Breast epithelium (tissue), 4 donors: ENCODE results near the gene HMGA1. TPM values are rescaled to one million over a fixed set of nuclear protein-coding genes. Genes with fewer than 3 reads are reported as not detected.

ENCODE experiments used
- DNase-seq, 2 donors: peaks; one replicate each; pipeline ENCODE4 v3.0.0-alpha.2; 2019; ENCODE audit warnings: low spot score in 2 of 2
- H3K27ac ChIP-seq, 2 donors: fragments of 200-600 bp; sonication (generic) in 1 of 2; one replicate each; pipeline ENCODE4 v1.5.1; 2016 to 2019; ENCODE audit warnings: mild to moderate bottlenecking in 1 of 2
- H3K27me3 ChIP-seq, 2 donors: fragments of 200-600 bp; sonication (generic) in 1 of 2; one replicate each; pipeline versions ENCODE4 v1.5.1 to v1.6.0; 2017 to 2019; ENCODE audit warnings: control low read depth in 1 of 2, mild to moderate bottlenecking in 1 of 2
- H3K36me3 ChIP-seq: fragments of 200-600 bp; one replicate; pipeline ENCODE4 v1.5.1; 2019
- H3K4me1 ChIP-seq, 2 donors: fragments of 200-600 bp; sonication (generic); one replicate each; pipeline ENCODE4 v1.5.1; 2016 to 2019; ENCODE audit warnings: control low read depth in 1 of 2
- H3K4me3 ChIP-seq, 3 donors: fragments of 200-600 bp; sonication (generic); 1 replicate in 2 of 3; 2 replicates in 1 of 3; pipeline ENCODE4 v1.5.1; 2016 to 2019; ENCODE audit warnings: mild to moderate bottlenecking in 3 of 3, moderate library complexity in 2 of 3
- H3K9me3 ChIP-seq, 2 donors: fragments of 200-600 bp; sonication (generic) in 1 of 2; one replicate each; pipeline ENCODE4 v1.5.1; 2016 to 2019; ENCODE audit warnings: control low read depth in 1 of 2
- POLR2A ChIP-seq: fragments of 450-650 bp; IDR thresholded peaks from one replicate; pipeline ENCODE4 v1.6.1; 2016; ENCODE audit warnings: antibody characterized with exemption, mild to moderate bottlenecking, moderate library complexity
- POLR2AphosphoS5 ChIP-seq, 3 donors: sonication (generic); formaldehyde crosslinking; IDR thresholded peaks; one replicate each; pipeline ENCODE4 v1.6.1; 2017; ENCODE audit warnings: antibody characterized with exemption in 3 of 3
- intact Hi-C: fragments of 100-400 bp; cut with DNase I; formaldehyde crosslinking; loops from one replicate; pipeline ENCODE4 v1.15.1; 2023; ENCODE audit warnings: low total_unique reads
- total RNA-seq, 3 donors: library from RNA; depleted of rRNA; stranded (reverse); fragments of >200 nt; gene quantifications; one replicate each; pipeline ENCODE4 v1.1.0, GENCODE V29; 2016
- TF ChIP-seq, protein P1 (sequence below), 3 donors: fragments of 450-650 bp; IDR thresholded peaks; one replicate each; pipeline ENCODE4 v1.5.1; 2016 to 2017; ENCODE audit warnings: antibody characterized with exemption in 3 of 3, mild to moderate bottlenecking in 3 of 3, moderate library complexity in 3 of 3

The HMGA1 gene
- total RNA-seq, 3 donors from 2014 or later: 10.9 to 20.9 (median 12.8) TPM

DNA sequence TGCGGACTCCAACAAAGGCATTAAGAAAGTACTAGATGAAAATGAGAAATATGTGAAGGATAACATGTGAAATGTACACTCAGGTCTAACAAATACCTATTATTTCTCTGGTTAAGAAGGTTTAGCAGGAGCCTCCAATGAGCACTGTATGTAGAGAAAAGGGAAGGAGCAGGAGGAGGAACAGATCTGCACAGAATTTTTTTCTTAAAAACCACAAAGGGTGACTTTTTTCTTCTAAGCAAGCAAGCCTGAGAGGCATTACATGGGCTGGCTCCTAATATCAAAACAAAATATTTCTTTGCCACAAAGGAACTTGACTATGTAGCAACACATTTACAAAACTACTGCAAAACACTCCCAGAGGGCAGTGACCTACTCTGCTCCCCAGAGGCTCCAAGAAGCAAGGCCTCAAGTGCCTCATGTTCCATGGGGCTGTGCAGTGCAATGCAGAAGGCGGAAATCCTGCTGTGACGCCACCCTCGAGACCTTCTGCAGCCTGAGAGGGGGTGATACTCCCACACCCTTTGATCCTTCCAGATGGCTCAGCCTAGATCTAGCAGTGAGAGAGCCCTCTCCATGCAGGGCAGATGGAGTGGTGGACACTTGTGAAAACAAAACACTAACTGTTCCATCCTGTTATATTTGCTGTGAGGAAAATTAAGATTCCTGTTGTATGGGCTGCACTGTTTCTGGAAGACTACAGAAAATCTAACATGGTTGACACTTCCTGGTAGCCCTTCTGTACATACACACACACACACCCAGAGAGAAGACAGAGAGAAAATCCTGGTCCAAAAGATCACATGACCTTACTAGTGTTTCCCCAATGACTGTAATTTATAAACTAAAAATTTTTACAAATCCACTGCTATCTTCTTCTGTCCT, 48.1 kb downstream of the HMGA1 start:
- Histone ChIP-seq H3K36me3 (no peaks in the 10 kb centered on the region), H3K4me1 (no peaks in the 10 kb centered on the region), H3K27me3 (no peaks in the 10 kb centered on the region), H3K27ac (peak overlapping the region in 1 of 2 donors; percentile 35), H3K9me3 (no peaks in the 10 kb centered on the region), H3K4me3 (no peak overlapping the region)
- intact Hi-C loops: no loop called here
- no peak for DNase-seq
- TF ChIP-seq POLR2AphosphoS5 (IDR thresholded peaks at IDR 0.05) (peak; percentile 21 to 39 (median 23)), POLR2A (no peak)
- TF ChIP-seq, protein P1, sequence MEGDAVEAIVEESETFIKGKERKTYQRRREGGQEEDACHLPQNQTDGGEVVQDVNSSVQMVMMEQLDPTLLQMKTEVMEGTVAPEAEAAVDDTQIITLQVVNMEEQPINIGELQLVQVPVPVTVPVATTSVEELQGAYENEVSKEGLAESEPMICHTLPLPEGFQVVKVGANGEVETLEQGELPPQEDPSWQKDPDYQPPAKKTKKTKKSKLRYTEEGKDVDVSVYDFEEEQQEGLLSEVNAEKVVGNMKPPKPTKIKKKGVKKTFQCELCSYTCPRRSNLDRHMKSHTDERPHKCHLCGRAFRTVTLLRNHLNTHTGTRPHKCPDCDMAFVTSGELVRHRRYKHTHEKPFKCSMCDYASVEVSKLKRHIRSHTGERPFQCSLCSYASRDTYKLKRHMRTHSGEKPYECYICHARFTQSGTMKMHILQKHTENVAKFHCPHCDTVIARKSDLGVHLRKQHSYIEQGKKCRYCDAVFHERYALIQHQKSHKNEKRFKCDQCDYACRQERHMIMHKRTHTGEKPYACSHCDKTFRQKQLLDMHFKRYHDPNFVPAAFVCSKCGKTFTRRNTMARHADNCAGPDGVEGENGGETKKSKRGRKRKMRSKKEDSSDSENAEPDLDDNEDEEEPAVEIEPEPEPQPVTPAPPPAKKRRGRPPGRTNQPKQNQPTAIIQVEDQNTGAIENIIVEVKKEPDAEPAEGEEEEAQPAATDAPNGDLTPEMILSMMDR (IDR thresholded peaks at IDR 0.05): no peak

- TF ChIP-seq, protein P1 (IDR thresholded peaks at IDR 0.05): no peak
- no peak for TF ChIP-seq POLR2A
- TF ChIP-seq POLR2AphosphoS5 (IDR thresholded peaks at IDR 0.05): no peak
- intact Hi-C loops: no loop called here
- Histone ChIP-seq H3K27ac (peak overlapping the region in 1 of 2 donors; percentile 35), H3K4me1 (no peaks in the 10 kb centered on the region), H3K9me3 (no peaks in the 10 kb centered on the region), H3K27me3 (no peaks in the 10 kb centered on the region), H3K36me3 (no peaks in the 10 kb centered on the region), H3K4me3 (no peak overlapping the region)
- DNase-seq: no peak
Observed at GRCh38 chr6:34285448-34286164, 48.9 kb downstream of the HMGA1 start.

DNA sequence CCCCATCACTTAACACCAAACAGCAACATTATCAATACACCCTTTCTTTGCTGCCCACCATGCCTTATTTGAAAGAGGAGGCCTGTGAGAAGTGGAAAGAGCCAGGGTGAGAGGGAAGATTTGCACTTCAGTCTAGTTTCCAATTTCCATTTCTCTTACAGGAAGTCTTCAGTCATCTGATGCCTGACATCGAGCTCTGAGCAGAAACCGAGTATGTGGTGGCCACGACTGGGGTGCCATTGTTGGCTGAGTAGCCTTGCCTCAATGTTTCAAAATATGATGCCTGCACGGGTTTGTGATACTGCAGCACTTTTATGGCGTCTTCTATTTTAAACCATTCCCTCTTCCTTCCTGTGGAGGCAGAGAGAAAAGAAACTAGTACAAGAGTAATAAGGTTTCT, 51.9 kb downstream of the HMGA1 start:
- Histone ChIP-seq H3K27me3 (no peaks in the 10 kb centered on the region), H3K9me3 (no peaks in the 10 kb centered on the region), H3K36me3 (no peaks in the 10 kb centered on the region), H3K27ac (no peak overlapping the region), H3K4me3 (no peak overlapping the region), H3K4me1 (no peaks in the 10 kb centered on the region)
- intact Hi-C loops: no loop called here
- no peak for DNase-seq
- TF ChIP-seq, protein P1 (IDR thresholded peaks at IDR 0.05): no peak
- TF ChIP-seq POLR2A: no peak
- no peak for TF ChIP-seq POLR2AphosphoS5 (IDR thresholded peaks at IDR 0.05)

DNA sequence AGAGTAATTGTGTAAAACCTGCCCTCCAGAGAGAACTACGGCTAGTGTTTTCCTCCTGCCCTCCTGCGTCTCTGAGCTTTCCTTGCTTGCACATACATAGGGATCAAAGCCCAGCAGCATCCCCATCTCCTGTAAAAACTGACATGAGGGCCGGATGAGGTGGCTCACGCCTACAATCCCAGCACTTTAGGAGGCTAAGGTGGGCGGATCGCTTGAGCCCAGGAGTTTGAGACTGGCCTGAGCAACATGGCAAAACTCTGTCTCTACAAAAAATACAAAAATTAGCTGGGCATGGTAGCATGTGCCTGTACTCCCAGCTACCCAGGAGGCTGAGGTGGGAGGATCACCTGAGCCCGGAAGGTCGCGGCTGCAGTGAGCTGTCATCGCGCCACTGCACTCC, 52.5 kb downstream of the HMGA1 start:
- H3K27me3 ChIP-seq: no peaks in the 10 kb centered on the region
- H3K36me3 ChIP-seq: no peaks in the 10 kb centered on the region
- TF ChIP-seq, protein P1 (IDR thresholded peaks at IDR 0.05): no peak
- no peak for TF ChIP-seq POLR2A
- TF ChIP-seq POLR2AphosphoS5 (IDR thresholded peaks at IDR 0.05): no peak
- no peak for DNase-seq
- H3K9me3 ChIP-seq: no peaks in the 10 kb centered on the region
- H3K4me1 ChIP-seq: no peaks in the 10 kb centered on the region
- H3K4me3 ChIP-seq: no peak overlapping the region
- intact Hi-C loops: no loop called here
- no peak overlapping the region for H3K27ac ChIP-seq

GRCh38 chr6:34292954-34293353, 56.3 kb downstream of the HMGA1 start:
- no peak for DNase-seq
- Histone ChIP-seq H3K36me3 (no peaks in the 10 kb centered on the region), H3K27ac (no peak overlapping the region), H3K9me3 (no peaks in the 10 kb centered on the region), H3K4me3 (no peak overlapping the region), H3K27me3 (no peaks in the 10 kb centered on the region), H3K4me1 (no peaks in the 10 kb centered on the region)
- intact Hi-C loops: no loop called here
- TF ChIP-seq POLR2A (no peak), POLR2AphosphoS5 (IDR thresholded peaks at IDR 0.05) (no peak)
- TF ChIP-seq, protein P1 (IDR thresholded peaks at IDR 0.05): no peak
